ENCODE measurements around the gene SEMA3D. TPM values are rescaled to one million over a fixed set of nuclear protein-coding genes. Genes with fewer than 3 reads are reported as not detected.

Gene SEMA3D
- total RNA-seq, 1 experiment from 2014 or later, result 2.0 TPM

DNA sequence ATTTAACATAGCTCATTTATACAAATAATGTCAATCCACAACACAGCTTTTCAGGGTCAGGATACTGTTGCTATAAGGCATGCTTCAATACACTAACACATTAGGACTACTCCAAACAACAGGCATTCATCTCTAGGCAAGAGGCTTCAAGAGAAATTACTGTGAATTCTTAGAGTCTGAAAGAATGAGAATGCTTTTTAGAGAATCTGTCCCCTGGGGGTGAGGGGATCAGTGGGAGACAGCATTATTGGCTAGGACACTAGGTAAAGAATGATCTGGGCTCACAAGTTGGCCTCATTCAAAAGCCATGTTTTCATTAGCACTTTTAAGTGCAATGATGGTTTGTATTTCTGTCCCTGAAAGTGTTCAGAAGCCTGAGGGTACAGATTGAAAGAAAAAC, 132.6 kb downstream of the SEMA3D start:
- Mint-ChIP-seq H3K4me1 (ENCODE audit: low read depth, unreplicated experiment) (no peaks in the 10 kb centered on the region), H3K36me3 (ENCODE audit: insufficient read depth, unreplicated experiment) (no peaks in the 10 kb centered on the region), H3K27me3 (ENCODE audit: unreplicated experiment) (no peaks in the 10 kb centered on the region), H3K27ac (ENCODE audit: unreplicated experiment) (no peak overlapping the region), H3K9me3 (ENCODE audit: low read depth, unreplicated experiment) (no peaks in the 10 kb centered on the region), H3K4me3 (ENCODE audit: low read depth, unreplicated experiment) (no peak overlapping the region)
- no TSS peak for BruUV-seq (replicated peaks)
- CTCF ChIA-PET, result interaction anchor here (0.9 kb wide), 1 partner anchor 20 kb away, joined by 3 read pairs; no protein-coding TSS in a partner anchor
- intact Hi-C loops (cut with micrococcal nuclease; ENCODE audit: unreplicated experiment), result loop anchor here (10.0 kb wide), 1 partner anchor 110 kb away; no protein-coding TSS in a partner anchor
- no peak for DNase-seq
- no peak for TF ChIP-seq CTCF (IDR thresholded peaks at IDR 0.05; ENCODE audit: unreplicated experiment)

GRCh38 chr7:85052894-85053293, 134.0 kb downstream of the SEMA3D start:
- no peaks in the 10 kb centered on the region for H3K4me1 Mint-ChIP-seq (ENCODE audit: low read depth, unreplicated experiment)
- no peak for TF ChIP-seq CTCF (IDR thresholded peaks at IDR 0.05; ENCODE audit: unreplicated experiment)
- no TSS peak for BruUV-seq (replicated peaks)

GRCh38 chr7:85052056-85052737, 134.7 kb downstream of the SEMA3D start:
- Mint-ChIP-seq H3K9me3 (ENCODE audit: low read depth, unreplicated experiment) (no peaks in the 10 kb centered on the region), H3K4me1 (ENCODE audit: low read depth, unreplicated experiment) (no peaks in the 10 kb centered on the region), H3K4me3 (ENCODE audit: low read depth, unreplicated experiment) (no peak overlapping the region), H3K27ac (ENCODE audit: unreplicated experiment) (no peak overlapping the region), H3K36me3 (ENCODE audit: insufficient read depth, unreplicated experiment) (no peaks in the 10 kb centered on the region), H3K27me3 (ENCODE audit: unreplicated experiment) (no peaks in the 10 kb centered on the region)
- DNase-seq, result no peak
- intact Hi-C loops (cut with micrococcal nuclease; ENCODE audit: unreplicated experiment), result loop anchor here (10.0 kb wide), 1 partner anchor 113 kb away; no protein-coding TSS in a partner anchor
- BruUV-seq (replicated peaks), result no TSS peak
- CTCF ChIA-PET, result no interaction called here
- no peak for TF ChIP-seq CTCF (IDR thresholded peaks at IDR 0.05; ENCODE audit: unreplicated experiment)

More at GRCh38 chr7:85052894-85053293, 134.0 kb downstream of the SEMA3D start:
- Mint-ChIP-seq H3K27me3 (ENCODE audit: unreplicated experiment) (no peaks in the 10 kb centered on the region), H3K9me3 (ENCODE audit: low read depth, unreplicated experiment) (no peaks in the 10 kb centered on the region), H3K36me3 (ENCODE audit: insufficient read depth, unreplicated experiment) (no peaks in the 10 kb centered on the region), H3K27ac (ENCODE audit: unreplicated experiment) (no peak overlapping the region), H3K4me3 (ENCODE audit: low read depth, unreplicated experiment) (no peak overlapping the region)
- CTCF ChIA-PET, result no interaction called here
- intact Hi-C loops (cut with micrococcal nuclease; ENCODE audit: unreplicated experiment), result loop anchor here (10.0 kb wide), 1 partner anchor 112 kb away; no protein-coding TSS in a partner anchor
- DNase-seq, result no peak

DNA sequence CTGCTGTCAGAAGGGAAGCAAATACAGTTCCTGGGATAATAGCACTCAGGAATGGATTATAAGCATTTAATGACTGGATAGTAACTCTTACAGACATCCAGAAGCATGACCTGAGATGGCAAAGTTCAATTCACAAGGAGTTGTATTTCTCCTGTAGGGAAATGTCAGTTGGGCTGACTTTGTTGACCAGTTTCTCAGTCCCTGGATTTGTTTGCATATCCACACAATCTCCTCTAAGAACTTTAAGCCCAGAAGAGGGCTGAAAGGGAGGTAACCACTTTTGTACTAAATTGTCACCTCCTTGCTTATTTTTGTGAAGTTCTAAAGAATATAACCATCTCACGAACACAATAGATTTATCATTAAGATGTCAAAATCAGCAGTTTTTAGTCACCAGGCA, 140.3 kb downstream of the SEMA3D start:
- no peak overlapping the region for H3K27ac Mint-ChIP-seq (ENCODE audit: unreplicated experiment)
- intact Hi-C loops (cut with micrococcal nuclease; ENCODE audit: unreplicated experiment), result no loop called here
- H3K4me1 Mint-ChIP-seq (ENCODE audit: low read depth, unreplicated experiment), result no peaks in the 10 kb centered on the region
- H3K36me3 Mint-ChIP-seq (ENCODE audit: insufficient read depth, unreplicated experiment), result no peaks in the 10 kb centered on the region
- DNase-seq, result no peak
- H3K9me3 Mint-ChIP-seq (ENCODE audit: low read depth, unreplicated experiment), result no peaks in the 10 kb centered on the region
- no peak for TF ChIP-seq CTCF (IDR thresholded peaks at IDR 0.05; ENCODE audit: unreplicated experiment)
- H3K4me3 Mint-ChIP-seq (ENCODE audit: low read depth, unreplicated experiment), result no peak overlapping the region
- H3K27me3 Mint-ChIP-seq (ENCODE audit: unreplicated experiment), result no peaks in the 10 kb centered on the region
- no TSS peak for BruUV-seq (replicated peaks)
- CTCF ChIA-PET, result no interaction called here
